ENCODE results near the gene TPMT. TPM values are rescaled to one million over a fixed set of nuclear protein-coding genes. Genes with fewer than 3 reads are reported as not detected.
"Not testable (repeated sequence)": the region's sequence is repeated elsewhere in the genome, so short reads cannot be mapped to it uniquely, and the experiment has no call there.

The TPMT gene
- total and polyA plus RNA-seq, 10 donors: 7.4 to 16.8 (median 11.2) TPM

DNA sequence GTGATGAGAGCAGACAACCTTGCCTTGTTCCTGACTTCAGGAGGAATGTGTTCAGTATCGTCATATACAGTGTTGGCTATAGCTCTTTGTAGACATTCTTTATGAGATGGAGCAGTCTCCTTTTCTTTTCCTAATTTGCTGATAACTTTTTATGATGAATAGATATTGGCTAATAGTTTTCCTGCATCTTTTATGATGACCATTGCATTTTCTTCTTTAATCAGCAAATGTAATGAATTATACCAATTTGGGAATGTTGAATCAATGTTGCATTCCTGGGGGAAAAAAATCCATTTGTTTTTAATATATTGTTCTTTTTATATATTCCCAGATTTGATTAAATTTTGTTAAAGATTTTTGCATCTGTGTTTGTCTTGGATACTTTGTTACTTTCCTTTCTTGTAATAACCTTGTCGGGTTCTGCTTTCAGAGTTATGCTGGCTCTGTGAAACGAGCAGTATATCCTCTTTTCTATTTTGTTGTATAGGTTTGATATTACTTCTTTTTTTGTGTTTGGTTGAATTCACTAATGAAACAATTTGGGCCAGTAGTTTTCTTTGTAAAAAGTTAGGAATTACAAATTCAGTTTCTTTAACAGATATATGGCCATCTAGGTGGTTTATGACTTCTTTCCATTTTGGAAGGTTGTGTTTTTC is 24.2 kb upstream of the TPMT start:
- no peak for TF ChIP-seq POLR2A (IDR thresholded peaks at IDR 0.05)
- TF ChIP-seq, protein P1, sequence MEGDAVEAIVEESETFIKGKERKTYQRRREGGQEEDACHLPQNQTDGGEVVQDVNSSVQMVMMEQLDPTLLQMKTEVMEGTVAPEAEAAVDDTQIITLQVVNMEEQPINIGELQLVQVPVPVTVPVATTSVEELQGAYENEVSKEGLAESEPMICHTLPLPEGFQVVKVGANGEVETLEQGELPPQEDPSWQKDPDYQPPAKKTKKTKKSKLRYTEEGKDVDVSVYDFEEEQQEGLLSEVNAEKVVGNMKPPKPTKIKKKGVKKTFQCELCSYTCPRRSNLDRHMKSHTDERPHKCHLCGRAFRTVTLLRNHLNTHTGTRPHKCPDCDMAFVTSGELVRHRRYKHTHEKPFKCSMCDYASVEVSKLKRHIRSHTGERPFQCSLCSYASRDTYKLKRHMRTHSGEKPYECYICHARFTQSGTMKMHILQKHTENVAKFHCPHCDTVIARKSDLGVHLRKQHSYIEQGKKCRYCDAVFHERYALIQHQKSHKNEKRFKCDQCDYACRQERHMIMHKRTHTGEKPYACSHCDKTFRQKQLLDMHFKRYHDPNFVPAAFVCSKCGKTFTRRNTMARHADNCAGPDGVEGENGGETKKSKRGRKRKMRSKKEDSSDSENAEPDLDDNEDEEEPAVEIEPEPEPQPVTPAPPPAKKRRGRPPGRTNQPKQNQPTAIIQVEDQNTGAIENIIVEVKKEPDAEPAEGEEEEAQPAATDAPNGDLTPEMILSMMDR (IDR thresholded peaks at IDR 0.05 in 8 of 11, conservative IDR thresholded peaks at IDR 0.05 in 3 of 11): no peak
- no peak for TF ChIP-seq POLR2AphosphoS5 (IDR thresholded peaks at IDR 0.05)
- Histone ChIP-seq H3K4me3 (no peak overlapping the region), H3K27me3 (replicated peaks in 1 of 7) (no peaks in the 10 kb centered on the region), H3K4me1 (peaks cover 0 to 41% (median 2%) of the 10 kb centered on the region in 6 donors), H3K36me3 (peaks cover 0 to 67% (median 5%) of the 10 kb centered on the region in 6 donors), H3K9me3 (no peaks in the 10 kb centered on the region), H3K27ac (peak overlapping the region in 3 of 8 donors; percentile 40 to 60 (median 58))
- WGBS, 5 donors: 68 to 80% (median 74%) methylated on average over 3 of the region's 3 CpGs
- DNase-seq: no peak
- intact Hi-C loops (cut with DNase I; ENCODE audit: low total_unique reads): no loop called here

DNA sequence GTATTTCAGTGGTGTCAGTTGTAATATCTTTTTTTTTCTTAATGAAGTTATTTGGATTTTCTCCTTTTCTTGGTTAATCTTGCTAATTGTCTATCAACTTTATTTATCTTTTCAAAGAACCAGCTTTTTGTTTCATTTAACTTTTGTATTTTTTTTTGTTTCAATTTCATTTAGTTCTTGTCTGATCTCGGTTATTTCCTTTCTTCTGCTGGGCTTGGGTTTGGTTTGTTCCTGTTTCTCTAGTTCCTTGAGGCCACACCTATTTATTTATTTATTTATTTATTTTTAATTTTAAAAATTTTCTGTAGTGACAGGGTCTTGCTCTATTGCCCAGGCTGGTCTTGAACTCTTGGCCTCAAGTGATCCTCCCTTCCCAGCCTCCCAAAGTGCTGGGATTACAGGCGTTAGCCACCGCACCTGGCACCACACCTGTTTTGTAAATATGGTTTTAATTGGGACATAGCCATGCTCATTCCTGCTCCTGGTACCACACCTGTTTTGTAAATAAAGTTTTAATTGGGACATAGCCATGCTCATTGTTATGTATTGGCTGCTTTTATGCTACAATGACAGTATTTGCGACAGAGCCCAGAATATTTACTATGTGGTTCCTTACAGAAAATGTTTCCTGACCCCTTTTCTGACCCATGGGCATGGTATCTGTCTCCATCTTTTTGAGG is 22.5 kb upstream of the TPMT start:
- 81 to 86% (median 84%) methylated on average over 4 of the region's 4 CpGs for WGBS, 5 donors

DNA sequence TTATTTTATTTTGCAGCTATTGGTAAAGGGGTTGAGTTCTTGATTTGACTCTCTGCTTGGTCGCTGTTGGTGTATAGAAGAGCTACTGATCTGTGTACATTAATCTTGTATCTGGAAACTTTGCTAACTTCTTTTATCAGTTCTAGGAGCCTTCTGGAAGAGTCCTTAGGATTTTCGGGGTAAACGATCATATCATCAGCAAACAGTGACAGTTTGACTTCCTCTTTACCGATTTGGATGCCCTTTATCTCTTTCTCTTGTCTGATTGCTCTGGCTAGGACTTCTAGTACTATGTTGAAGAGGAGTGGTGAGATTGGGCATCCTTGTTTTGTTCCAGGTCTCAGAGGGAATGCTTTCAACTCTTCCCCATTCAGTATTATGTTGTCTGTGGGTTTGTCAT is 21.3 kb upstream of the TPMT start:
- intact Hi-C loops (cut with DNase I; ENCODE audit: low total_unique reads); H3K27ac ChIP-seq; H3K4me3 ChIP-seq; H3K9me3 ChIP-seq; DNase-seq; H3K27me3 ChIP-seq (replicated peaks in 1 of 7): not testable (repeated sequence)
- 60 to 71% (median 64%) methylated on average over 4 of the region's 4 CpGs for WGBS, 5 donors
- H3K36me3 ChIP-seq: peaks cover 0 to 69% (median 14%) of the 10 kb centered on the region in 6 donors
- peaks cover 0 to 48% (median 2%) of the 10 kb centered on the region in 6 donors for H3K4me1 ChIP-seq

More for the DNA sequence above, 22.5 kb upstream of the TPMT start:
- Histone ChIP-seq H3K4me3 (no peak overlapping the region), H3K27ac (peak overlapping the region in 3 of 8 donors; percentile 2 to 58 (median 33)), H3K4me1 (peaks cover 0 to 41% (median 2%) of the 10 kb centered on the region in 6 donors), H3K9me3 (no peaks in the 10 kb centered on the region), H3K36me3 (peaks cover 0 to 68% (median 12%) of the 10 kb centered on the region in 6 donors), H3K27me3 (replicated peaks in 1 of 7) (no peaks in the 10 kb centered on the region)
- no peak for DNase-seq
- intact Hi-C loops (cut with DNase I; ENCODE audit: low total_unique reads): no loop called here
- no peak for TF ChIP-seq POLR2AphosphoS5 (IDR thresholded peaks at IDR 0.05)

DNA sequence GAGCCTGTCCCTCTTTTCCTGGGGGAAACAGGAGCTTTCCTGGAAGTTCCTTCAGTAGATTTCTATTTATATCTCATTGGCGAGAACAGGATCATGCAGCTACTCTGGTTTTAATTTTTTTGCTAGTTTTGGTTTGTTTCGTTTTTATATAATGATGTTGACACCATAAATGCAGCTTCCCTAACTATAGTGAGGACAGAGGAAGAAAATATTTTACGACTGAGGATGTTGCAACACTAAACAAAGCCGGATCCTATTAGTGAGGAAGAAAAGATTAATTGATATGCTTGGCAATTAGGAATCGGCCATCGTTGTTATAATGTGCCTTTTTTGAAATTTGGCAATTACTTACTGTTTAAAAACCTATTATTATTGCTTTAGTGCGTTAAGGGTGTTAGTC is 17.0 kb upstream of the TPMT start:
- intact Hi-C loops (cut with DNase I; ENCODE audit: low total_unique reads): no loop called here
- TF ChIP-seq, protein P1 (IDR thresholded peaks at IDR 0.05 in 8 of 11, conservative IDR thresholded peaks at IDR 0.05 in 3 of 11): no peak
- TF ChIP-seq POLR2A (IDR thresholded peaks at IDR 0.05) (no peak), POLR2AphosphoS5 (IDR thresholded peaks at IDR 0.05) (no peak)
- 59 to 85% (median 76%) methylated on average over 7 of the region's 7 CpGs for WGBS, 5 donors
- no peak for DNase-seq
- Histone ChIP-seq H3K27me3 (replicated peaks in 1 of 7) (no peaks in the 10 kb centered on the region), H3K9me3 (peaks cover 0 to 11% (median 6%) of the 10 kb centered on the region in 8 donors), H3K4me3 (no peak overlapping the region), H3K36me3 (peaks cover 0 to 95% (median 44%) of the 10 kb centered on the region in 6 donors), H3K27ac (peak overlapping the region in 5 of 8 donors; percentile 56 to 74 (median 73)), H3K4me1 (peaks cover 0 to 9% (median 0%) of the 10 kb centered on the region in 6 donors)

DNA sequence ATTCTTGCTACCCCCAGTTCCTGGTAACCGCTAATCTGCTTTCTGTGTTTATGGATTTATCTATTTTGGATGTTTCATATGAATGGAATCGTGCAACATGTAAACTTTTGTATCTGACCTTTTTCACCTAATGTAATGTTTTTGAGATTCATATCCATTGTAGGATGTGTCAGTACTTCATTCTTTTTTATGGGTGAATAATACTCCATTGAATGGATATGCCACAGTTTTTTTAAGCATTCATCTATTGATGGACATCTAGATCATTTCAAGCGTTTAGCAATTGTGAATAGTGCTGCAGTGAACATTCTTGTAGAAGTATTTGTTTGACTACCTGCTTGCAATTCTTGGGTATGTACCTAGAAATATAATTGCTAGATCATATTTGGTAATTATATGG is 13.4 kb upstream of the TPMT start:
- H3K4me1 ChIP-seq: peaks cover 0 to 13% (median 0%) of the 10 kb centered on the region in 6 donors
- TF ChIP-seq POLR2A (IDR thresholded peaks at IDR 0.05) (no peak), POLR2AphosphoS5 (IDR thresholded peaks at IDR 0.05) (no peak)
- TF ChIP-seq, protein P1 (IDR thresholded peaks at IDR 0.05 in 8 of 11, conservative IDR thresholded peaks at IDR 0.05 in 3 of 11): no peak
- no peak overlapping the region for H3K27ac ChIP-seq
- peaks cover 0 to 100% (median 59%) of the 10 kb centered on the region in 6 donors for H3K36me3 ChIP-seq
- H3K9me3 ChIP-seq: peaks cover 0 to 11% (median 6%) of the 10 kb centered on the region in 8 donors
- H3K4me3 ChIP-seq: no peak overlapping the region
- intact Hi-C loops (cut with DNase I; ENCODE audit: low total_unique reads): no loop called here
- 97 to 100% (median 98%) methylated on average over 3 of the region's 3 CpGs for WGBS, 5 donors
- no peaks in the 10 kb centered on the region for H3K27me3 ChIP-seq (replicated peaks in 1 of 7)
- no peak for DNase-seq
